HG03558 (cell line): ENCODE data around the gene TAAR9.
A peak's percentile ranks its signal among the peaks of the same experiment; 100 is the strongest.
"Not testable (repeated sequence)": the region's sequence is repeated elsewhere in the genome, so short reads cannot be mapped to it uniquely, and the experiment has no call there.

Source experiments
- ATAC-seq: cut with Tn5 transposase; IDR thresholded peaks from one replicate; pipeline ENCODE4 v1.9.1; 2021; ENCODE audit warnings: moderate number of reproducible peaks; ENCODE audit not compliant: unreplicated experiment; ENCODE audit errors: extremely low read depth

The TAAR9 gene

DNA sequence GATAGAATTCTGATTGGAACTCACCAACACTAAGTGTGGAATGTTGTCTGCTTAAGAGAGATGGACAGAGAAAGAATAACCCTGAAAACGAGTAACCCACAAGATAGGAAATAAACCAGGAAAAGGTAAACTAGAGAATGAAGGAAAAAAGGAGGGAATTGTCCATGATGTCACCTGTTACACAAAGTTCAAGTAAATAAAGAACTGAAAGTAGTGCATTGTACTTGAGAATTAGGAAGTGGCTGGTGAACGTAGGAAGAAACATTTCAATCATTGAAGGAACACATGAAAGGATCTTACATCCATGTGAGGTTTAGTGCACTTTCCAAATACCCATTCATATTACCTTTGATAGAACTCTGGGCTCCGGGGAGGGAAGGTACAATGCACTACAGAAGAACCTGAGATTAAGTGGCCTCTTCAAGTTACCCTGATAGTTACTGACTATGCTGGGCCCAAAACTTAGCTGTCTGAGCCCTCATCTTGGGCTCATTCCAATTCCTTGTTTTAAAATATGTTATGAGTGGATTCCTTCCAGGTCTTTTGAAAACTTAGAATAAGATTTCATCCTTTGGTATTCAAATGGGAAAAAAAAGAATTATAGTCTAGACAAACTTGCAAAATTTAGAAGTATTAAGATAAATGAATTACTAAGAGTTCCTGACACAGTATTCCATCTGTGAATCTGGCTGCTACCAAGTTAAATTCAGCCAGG is 24.1 kb upstream of the TAAR9 start:
- ATAC-seq: no peak

DNA sequence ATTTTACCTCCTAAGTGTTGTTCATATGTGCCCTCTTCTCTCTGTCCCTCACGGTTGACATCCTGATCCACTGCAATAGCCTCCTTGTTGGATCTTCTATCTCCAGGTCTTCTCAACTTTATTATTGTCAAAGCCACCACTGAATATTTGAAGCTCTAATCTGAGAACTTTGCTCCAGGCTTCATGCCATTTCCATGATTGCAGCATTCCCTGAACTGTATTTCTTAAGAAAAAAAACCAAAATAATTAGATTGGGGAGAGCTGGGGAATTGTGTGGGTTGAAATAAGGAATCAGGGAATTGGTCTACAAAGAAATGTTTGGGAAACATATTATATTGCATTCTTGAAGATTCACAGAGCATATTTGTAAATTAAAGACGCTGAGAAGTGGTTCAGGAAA is 22.7 kb upstream of the TAAR9 start:
- ATAC-seq: no peak

DNA sequence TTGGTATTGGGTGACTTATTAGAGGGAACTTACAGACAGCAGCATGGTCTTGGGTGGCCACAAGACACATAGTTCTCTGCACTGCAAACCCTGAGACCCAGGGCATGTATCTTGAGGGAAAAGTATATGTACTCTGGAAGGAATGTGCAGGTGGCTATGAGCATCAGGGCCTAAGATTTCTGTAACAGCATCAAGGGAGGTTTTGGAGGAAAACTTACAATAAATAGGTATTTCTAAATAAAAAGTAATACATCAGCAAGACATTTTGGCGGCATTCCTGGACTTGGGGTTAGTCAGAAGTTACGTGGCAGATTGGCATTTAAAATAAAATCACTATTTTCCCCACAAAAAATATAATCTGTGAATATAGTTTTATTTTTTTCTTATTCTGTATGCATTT is 17.1 kb upstream of the TAAR9 start:
- ATAC-seq: no peak

DNA sequence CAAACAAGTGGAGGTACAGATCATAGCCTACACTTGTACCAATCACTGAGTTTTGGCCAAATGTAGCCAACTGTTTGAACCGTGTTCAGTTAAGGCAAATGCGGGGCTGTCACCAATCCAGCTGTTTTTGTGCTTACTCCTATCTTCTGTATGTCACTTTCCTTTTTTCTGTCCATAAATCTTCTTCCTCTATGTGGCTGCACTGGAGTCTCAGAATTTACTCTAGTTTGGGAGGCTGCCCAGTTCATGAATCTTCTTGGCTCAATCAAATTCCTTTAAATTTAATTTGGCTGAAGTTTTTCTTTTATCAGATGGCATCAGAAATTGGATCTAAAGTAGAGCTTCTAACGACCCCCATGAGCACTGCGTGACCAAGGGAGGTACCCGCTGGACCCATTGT is 13.4 kb upstream of the TAAR9 start:
- ATAC-seq: no peak

DNA sequence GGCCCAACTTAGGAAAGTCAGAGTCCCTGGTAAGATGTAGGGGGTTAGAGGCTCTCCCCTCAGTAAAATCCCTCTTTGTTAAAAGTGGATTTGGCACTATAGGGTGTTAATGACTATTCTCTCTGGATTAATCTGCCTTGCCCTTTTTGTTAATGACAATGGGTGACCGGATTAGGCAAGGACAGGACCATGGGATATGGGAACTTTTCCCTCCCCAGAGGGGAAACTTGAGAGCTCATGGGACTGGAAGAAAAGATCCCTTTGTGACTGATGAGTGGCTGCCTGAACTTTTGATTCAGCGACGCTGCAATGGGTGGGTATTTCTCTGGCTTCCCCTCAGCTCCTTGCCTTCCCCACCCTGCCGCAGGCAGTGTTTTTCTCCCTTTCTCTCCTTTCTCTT is 12.2 kb upstream of the TAAR9 start:
- ATAC-seq: no peak

DNA sequence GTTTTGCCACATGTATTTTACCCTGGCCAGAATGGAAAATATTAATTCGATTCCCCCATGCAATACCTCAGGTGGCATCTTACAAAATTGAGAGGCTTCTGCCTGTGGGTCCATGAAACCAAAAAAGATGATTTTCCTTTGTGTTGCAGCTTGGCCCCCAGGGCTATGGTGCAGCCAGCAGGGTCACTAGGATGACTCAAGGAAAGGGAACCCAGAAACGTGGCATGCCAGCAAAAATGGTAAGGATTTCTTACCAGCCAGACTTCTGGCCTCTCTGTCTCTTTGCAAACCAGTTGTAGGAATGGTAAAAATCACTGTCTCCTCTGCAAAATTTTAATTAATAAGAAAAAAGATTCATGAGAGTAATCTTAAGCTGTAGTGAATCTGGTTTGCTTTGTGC is 11.6 kb upstream of the TAAR9 start:
- no peak for ATAC-seq

DNA sequence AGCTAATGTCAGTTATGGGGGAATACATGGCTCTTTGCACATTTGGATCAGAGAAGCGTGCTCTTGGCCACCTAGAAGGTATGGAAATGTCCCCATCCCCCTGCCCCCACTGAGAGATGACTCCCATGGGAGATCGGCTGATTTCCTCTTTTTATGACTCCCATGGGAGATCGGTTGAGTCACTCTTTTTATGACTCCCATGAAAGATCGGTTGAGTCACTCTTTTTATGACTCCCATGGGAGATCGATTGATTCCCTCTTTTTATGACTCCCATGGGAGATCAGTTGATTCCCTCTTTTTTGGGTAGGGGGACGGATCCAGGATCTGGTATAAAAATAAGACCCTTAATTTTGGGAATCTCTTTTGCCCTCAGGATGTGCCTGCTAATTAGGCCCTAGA is 10.3 kb upstream of the TAAR9 start:
- ATAC-seq: no peak

DNA sequence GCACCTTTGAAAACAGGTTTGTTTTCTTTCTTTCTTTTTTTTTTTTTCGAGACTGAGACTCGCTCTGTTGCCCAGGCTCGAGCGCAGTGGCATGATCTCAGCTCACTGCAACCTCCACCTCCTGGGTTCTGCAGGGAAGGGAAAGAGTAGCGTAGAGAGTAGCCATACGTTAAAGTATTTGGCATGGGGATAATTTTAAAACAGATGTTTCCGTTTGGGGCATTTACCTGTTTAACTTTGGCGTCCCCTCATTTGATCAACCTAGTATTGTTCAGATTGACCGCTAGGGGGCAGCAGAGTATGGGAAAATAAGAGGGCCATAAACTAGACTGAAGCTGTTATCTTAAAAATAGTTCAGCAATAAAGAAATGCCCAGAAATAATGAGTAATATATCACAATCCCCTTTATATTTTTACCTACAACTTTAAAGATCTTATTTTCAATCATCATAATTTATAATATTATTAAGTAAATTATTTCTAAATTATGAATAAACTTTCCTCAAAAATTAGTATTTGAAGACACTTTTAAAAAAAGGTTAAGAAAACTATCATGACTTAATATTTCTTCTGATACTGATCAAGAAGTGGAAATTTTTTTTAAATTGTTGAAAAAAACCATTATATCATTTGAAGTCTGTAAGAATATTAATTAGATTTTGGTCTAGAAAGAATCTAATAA is 7.6 kb upstream of the TAAR9 start:
- ATAC-seq: peak; percentile 76

DNA sequence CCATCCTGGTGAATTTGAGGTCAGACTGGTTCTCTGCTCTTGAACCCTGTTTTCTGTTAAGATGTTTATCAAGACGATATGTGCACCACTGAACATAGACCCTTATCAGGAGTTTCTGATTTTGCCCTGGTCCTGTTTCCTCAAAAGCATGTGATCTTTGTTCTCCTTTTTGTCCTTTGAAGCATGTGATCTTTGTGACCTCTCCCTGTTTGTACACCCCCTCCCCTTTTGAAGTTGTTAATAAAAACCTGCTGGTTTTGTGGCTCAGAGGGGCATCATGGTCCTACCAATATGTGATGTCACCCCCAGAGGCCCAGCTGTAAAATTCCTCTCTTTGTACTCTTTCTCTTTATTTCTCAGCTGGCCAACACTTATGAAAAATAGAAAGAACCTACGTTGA is 3.5 kb upstream of the TAAR9 start:
- not testable (repeated sequence) for ATAC-seq

DNA sequence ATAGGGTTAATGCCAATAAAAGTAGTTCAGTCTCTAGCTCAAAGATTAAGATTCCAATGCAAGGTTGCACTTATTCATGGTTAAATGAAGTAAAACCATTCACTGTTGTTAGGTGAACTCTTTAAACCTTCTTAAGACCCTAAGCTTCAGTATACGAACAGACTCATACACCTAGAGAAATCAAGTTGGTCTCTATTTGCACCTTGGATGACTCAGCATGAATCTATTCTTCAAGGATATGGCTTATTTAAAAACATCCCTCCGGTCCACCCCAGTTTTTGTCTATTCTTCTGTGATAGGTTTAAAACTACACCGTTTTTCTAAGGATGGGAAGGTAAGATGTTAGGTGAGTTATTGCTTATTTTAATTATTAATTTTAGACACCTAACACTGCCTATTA is 932 bp upstream of the TAAR9 start:
- no peak for ATAC-seq

DNA sequence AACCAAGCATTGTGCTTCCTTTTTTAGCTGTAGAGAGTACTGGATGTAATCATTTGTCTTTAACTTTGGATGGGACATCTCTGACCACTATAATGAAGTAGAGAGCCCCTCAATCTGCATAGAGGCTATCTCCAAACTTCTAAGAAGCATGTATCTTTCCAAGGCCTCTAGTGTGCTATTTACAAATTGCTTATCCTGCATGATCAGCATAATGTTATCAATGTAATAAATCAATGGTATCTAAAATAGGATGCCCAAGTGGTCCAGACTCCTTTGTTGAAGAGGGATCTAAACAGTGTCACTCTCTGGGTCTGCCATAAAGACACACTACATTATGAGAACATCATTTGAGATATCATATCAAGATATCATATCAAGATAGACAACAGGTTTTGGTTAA is 6.7 kb downstream of the TAAR9 start:
- no peak for ATAC-seq

DNA sequence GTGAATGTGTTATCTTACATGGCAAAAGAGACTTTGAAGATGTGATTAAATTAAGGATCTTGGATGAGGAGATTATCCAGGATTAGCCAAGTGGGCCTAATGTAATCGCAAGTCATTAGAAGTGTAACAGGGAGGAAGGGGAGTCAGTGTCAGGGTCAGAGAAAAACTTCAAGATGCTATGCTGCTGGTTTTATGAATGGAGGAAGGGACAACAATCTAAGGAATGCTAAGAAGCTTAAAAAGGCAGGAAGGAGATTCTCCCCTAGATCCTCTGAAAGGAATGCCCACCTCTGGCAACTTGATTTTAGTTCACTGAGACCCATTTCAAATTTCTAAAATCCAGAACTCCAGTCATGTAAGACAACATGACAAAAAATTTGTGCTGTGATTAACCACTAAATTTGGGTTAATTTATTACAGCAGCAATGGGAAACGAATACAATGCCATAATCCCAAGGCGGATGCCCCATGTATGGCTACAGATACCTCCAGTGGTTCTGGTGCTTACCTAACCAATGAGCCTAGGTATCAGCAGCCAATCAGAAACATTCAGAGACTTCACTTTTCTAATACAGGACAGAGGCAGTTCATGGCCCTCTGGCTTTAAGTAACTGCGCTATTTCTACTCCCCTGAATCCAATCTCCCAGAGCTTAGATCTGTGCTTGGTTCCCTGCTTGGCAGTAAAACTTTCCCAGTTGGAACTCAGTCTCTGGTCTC is 10.8 kb downstream of the TAAR9 start:
- ATAC-seq: no peak

DNA sequence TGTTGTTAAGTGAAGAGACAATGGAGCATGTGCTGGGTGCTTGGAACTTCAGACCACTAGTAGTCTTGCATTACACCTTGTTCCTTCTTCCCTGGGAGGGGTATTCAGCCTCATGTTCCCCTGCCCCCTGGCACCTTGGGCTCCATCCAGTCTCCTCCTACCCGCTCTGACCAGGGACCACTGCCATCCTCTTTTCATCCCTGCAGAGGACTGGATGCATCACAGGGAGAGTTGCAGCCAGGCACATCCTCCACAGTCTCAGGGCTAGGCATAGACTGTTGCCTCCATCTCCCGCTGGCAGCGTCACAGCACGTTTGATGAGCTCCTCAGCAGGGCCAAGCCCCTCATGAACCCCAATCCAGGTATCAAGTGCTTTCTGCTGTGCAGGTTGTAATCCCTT is 13.1 kb downstream of the TAAR9 start:
- ATAC-seq: no peak

DNA sequence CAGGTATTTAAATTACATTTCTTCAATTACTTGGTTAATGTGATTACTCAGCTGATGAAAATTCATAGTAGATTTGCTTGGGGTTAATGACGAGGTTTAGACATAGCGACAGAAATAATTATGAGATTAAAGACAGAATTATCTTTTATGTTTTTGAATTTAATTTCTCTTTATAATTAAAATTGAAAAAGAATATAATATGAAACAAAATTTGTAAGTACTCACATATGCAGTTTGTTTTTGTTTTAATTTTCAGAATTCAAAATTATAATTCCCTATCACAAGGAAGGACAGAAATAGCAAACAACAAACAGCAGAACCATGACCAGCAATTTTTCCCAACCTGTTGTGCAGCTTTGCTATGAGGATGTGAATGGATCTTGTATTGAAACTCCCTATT is 14.3 kb downstream of the TAAR9 start, which contains the start of gene TAAR8:
TAAR8 (plus strand) TSS at position 301 of the 400 bp plus-strand sequence; CDS start at position 322, 21 bp downstream.
- no peak for ATAC-seq

DNA sequence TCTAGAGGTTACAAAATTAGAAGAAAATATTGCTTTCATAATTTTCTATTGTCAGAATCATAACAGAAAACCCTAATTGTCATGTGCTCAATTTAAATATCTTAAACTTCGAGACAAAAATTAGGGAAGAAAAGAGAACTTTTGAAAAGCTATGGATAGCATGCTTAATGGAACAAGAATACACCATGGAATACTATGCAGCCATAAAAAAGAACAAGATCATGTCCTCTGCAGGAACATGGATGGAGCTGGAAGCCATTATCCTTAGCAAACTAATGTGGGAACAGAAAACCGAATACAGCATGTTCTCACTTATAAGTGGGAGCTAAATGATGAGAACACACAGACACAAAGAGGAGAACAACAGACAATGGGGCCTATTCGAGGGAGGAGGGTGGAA is 22.0 kb downstream of the TAAR9 start:
- ATAC-seq: not testable (repeated sequence)

DNA sequence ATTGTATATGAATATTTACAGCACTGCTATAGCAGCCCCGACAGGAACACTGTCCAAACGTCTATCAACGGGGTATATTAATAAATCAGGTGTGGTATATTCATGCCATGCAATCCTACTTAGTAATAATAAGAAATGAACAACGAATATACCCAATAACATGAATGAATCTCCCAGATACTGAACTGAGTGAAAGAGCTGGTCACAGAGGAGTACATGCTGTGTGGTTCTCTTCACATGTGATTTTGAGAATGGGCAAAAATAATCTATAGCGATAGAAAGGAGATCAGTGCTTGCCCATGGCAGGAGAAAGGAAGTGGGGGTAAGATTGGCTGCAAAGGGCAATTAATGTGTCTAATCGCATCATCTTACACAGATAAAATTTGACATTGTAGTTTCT is 28.3 kb downstream of the TAAR9 start:
- ATAC-seq: no peak

DNA sequence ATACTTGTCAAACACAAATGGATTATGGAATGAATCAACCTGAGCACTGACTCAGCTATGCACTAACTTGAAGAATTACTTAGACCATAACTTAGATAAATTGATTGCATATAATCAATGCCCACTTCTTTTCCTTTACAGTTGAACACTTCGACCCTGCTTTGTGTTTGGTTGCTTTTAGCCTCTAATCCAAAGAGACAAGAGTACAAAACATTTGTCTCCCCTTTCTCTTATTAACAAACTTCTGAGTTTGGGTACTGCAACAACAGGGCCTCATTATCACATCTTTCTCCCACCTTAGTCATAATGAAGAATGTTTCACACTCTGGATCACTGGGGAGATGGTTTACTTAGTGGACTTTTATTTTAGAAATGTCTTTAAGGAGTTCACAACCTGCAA is 29.5 kb downstream of the TAAR9 start:
- ATAC-seq: no peak

DNA sequence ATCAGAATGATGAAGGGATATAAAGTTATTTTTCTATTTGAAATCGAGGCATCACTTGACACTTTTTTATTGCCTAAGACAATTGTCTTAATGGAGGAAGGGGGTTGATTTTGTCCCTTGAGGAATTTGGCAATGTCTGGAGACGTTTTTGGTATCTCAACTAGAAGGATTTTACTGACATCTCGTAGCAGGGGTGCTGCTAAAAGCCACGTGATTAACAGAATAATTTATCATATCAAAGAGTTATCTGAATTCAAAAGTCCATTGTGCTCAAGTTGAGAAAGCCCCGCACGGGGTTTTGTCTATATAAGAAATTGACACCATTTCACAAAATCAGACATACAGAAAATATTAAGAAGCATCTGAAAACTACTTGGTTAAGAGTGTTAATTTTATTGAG is 30.5 kb downstream of the TAAR9 start:
- ATAC-seq: no peak

DNA sequence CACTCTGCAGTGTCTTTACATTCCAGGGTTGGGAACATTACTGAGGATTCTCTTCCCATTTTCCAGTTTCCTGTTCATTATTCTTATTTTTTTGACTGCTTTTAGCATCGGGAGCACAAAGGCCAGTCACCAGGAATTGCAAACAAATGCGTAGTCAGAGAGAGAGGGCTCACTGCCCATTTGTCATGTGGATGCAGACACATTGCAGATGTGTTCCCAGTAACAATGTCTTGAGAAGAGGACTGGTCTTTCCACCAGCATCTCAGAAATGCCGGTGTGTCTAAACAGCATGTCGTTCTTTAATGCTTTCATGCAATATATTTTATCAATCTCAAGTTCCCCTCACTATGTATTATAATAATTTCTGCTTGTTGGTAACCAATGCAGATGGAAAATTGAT is 31.1 kb downstream of the TAAR9 start:
- no peak for ATAC-seq

DNA sequence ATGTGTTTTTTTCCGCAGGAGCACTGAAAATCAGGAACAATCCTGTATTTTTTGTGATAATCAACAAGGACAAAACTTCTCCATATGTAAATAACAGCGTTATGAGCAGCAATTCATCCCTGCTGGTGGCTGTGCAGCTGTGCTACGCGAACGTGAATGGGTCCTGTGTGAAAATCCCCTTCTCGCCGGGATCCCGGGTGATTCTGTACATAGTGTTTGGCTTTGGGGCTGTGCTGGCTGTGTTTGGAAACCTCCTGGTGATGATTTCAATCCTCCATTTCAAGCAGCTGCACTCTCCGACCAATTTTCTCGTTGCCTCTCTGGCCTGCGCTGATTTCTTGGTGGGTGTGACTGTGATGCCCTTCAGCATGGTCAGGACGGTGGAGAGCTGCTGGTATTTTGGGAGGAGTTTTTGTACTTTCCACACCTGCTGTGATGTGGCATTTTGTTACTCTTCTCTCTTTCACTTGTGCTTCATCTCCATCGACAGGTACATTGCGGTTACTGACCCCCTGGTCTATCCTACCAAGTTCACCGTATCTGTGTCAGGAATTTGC is 32.2 kb downstream of the TAAR9 start, which contains the start of gene TAAR6:
TAAR6 (plus strand) TSS at position 102 of the 557 bp plus-strand sequence; CDS start at position 102, 0 bp downstream.
- ATAC-seq: no peak

DNA sequence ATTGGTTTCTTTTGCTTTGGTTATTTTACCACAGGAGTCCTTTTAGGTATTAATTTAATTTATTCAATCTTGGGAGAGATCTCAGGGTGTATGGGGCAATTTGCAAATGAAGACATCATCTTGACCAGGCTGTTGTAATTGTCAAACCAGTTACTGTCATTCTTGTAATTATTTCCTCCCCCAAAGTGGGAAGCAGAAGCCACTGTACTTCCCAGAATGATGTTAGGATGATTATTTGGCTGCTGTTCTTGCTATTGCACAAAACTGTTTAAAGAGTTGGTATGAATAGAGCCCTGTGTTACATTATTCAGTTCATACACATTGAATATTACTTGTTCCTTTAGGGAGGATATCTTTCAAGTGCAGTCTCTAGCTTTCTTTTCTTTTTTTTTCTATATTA is 33.7 kb downstream of the TAAR9 start:
- ATAC-seq: no peak
